ENCODE data around the gene SH3RF2. TPM values are rescaled to one million over a fixed set of nuclear protein-coding genes. Genes with fewer than 3 reads are reported as not detected.

The SH3RF2 gene
- total and polyA plus RNA-seq, 2 of the 13 experiments (the other 11 are each of a cell fraction or from before 2014, with no cell fraction given): 2.6 to 3.7 TPM

GRCh38 chr5:145953202-145953601 lies 16.8 kb downstream of the SH3RF2 start:
- Histone ChIP-seq H3K4me2 (ENCODE audit: low read depth, low read length) (no peak overlapping the region), H3K36me3 (replicated peaks in 1 of 2; ENCODE audit: control insufficient read depth in 1 of 2, insufficient read depth in 2 of 2, low read length in 2 of 2) (no peaks in the 10 kb centered on the region; a peak in 2 of 5 replicates), H3K27ac (ENCODE audit: extremely low read length, insufficient read depth, low read length) (no peak overlapping the region), H3K4me1 (ENCODE audit: insufficient read depth, low read length) (peaks cover 3% of the 10 kb centered on the region; the same call in 1 of the 2 replicates), H3K9me3 (ENCODE audit: low read length) (no peaks in the 10 kb centered on the region), H2AFZ (ENCODE audit: low read length) (no peak overlapping the region), H4K20me1 (ENCODE audit: insufficient read depth, low read length) (no peaks in the 10 kb centered on the region), H3K4me3 (replicated peaks in 1 of 3; ENCODE audit: insufficient read depth in 1 of 3, low read depth in 2 of 3, low read length in 3 of 3) (no peak overlapping the region), H3K27me3 (ENCODE audit: control insufficient read depth in 1 of 2, insufficient read depth in 2 of 2, low read length in 2 of 2) (no peaks in the 10 kb centered on the region), H3K79me2 (ENCODE audit: insufficient read depth, low read length) (no peaks in the 10 kb centered on the region), H3K9ac (ENCODE audit: insufficient read depth, low read depth, low read length) (no peak overlapping the region)
- in situ Hi-C loops (cut with HindIII; ENCODE audit: extremely low pct_ligation_motif_present, low pct_unique_long_range_greater_than_20kb): no loop called here
- WGBS (ENCODE audit: low lambda C conversion rate): 100% methylated on average over 2 of the region's 2 CpGs
- intact Hi-C loops (cut with micrococcal nuclease; ENCODE audit: unreplicated experiment): no loop called here
- ATAC-seq (no peak), FAIRE-seq (no peak), DNase-seq (ENCODE audit: low spot score) (no peak)
- ChIA-PET CTCF (ENCODE audit: low intra/inter-chr PET ratio, low total read pairs) (no interaction called here), POLR2A (no interaction called here)
- BruUV-seq (replicated peaks): no TSS peak
- TF ChIP-seq TARDBP (CRISPR knock-in tag; IDR thresholded peaks at IDR 0.05): no peak
- no peak for TF ChIP-seq CTCF (CRISPR knock-in tag; IDR thresholded peaks at IDR 0.05)
- TF ChIP-seq ZBTB40 (IDR thresholded peaks at IDR 0.05): no peak
- no peak for TF ChIP-seq ZBTB40 (CRISPR knock-in tag; IDR thresholded peaks at IDR 0.05)
- no peak for TF ChIP-seq ZNF513 (CRISPR knock-in tag; conservative IDR thresholded peaks at IDR 0.05)
- no peak for TF ChIP-seq ZHX1 (CRISPR knock-in tag; IDR thresholded peaks at IDR 0.05; ENCODE audit: low read depth)
- TF ChIP-seq SMYD3 (CRISPR knock-in tag; IDR thresholded peaks at IDR 0.05): no peak
- TF ChIP-seq E2F5 (CRISPR knock-in tag; conservative IDR thresholded peaks at IDR 0.05): no peak
- TF ChIP-seq NFRKB (IDR thresholded peaks at IDR 0.05): no peak
